ENCODE measurements around the gene NXPH4. TPM values are rescaled to one million over a fixed set of nuclear protein-coding genes. Genes with fewer than 3 reads are reported as not detected.

NXPH4 gene
- total RNA-seq, 4 donors from 2014 or later: 0.56 to 2.4 (median 1.4) TPM; not detected in 1

- ATAC-seq (ENCODE audit: low FRiP score) (no peak), DNase-seq (ENCODE audit: low spot score) (no peak)
- no peak for TF ChIP-seq CTCF (IDR thresholded peaks at IDR 0.05)
These were observed 606 bp downstream of the NXPH4 start for GRCh38 chr12:57216921-57217879.

- TF ChIP-seq CTCF (IDR thresholded peaks at IDR 0.05): no peak
- no peak for ATAC-seq (ENCODE audit: low FRiP score)
- DNase-seq (ENCODE audit: low spot score): no peak
These were observed 1.6 kb downstream of the NXPH4 start for GRCh38 chr12:57218030-57218853.

GRCh38 chr12:57219205-57219992 is 2.8 kb downstream of the NXPH4 start:
- TF ChIP-seq CTCF (IDR thresholded peaks at IDR 0.05): no peak
- ATAC-seq (ENCODE audit: low FRiP score) (no peak), DNase-seq (ENCODE audit: low spot score) (no peak)

GRCh38 chr12:57219993-57220754 is 3.6 kb downstream of the NXPH4 start:
- no peak for TF ChIP-seq CTCF (IDR thresholded peaks at IDR 0.05)
- ATAC-seq (ENCODE audit: low FRiP score) (no peak), DNase-seq (ENCODE audit: low spot score) (no peak)

GRCh38 chr12:57220770-57221168 is 4.2 kb downstream of the NXPH4 start:
- ATAC-seq (ENCODE audit: low FRiP score) (no peak), DNase-seq (ENCODE audit: low spot score) (no peak)
- no peak for TF ChIP-seq CTCF (IDR thresholded peaks at IDR 0.05)

All from omental fat pad (tissue), 4 donors.